HCT116 (cell line): ENCODE measurements around the gene GRIA1. TPM values are rescaled to one million over a fixed set of nuclear protein-coding genes. Genes with fewer than 3 reads are reported as not detected.

Source experiments
- ATAC-seq: fragments of 200-7000 bp; cut with Tn5 transposase; 2 replicates; pipeline ENCODE4 v1.9.1; 2020; ENCODE audit warnings: mild to moderate bottlenecking, moderate library complexity
- BruUV-seq: library from RNA; stranded (reverse); fragments of 400-500 nt; replicated peaks from 2 replicates; lab custom pipeline; 2021; lab: Mats Ljungman, UMichigan
- CTCF ChIA-PET: fragments of 300-600 bp; sonication (Branson Sonifier 250); formaldehyde crosslinking; loops from one replicate; lab custom pipeline; 2021; ENCODE audit warnings: antibody characterized with exemption; lab: Charles Lee
- POLR2A ChIA-PET: fragments of 300-600, 350-600 bp; sonication (Branson Sonifier 250); formaldehyde crosslinking; loops from one replicate; lab custom pipeline; 2021; ENCODE audit warnings: antibody characterized with exemption; lab: Charles Lee
- RAD21 ChIA-PET, 2 experiments: fragments of 300-600 bp; sonication (Branson Sonifier 250); formaldehyde crosslinking; loops; one replicate each; lab custom pipeline; 2023; ENCODE audit warnings: low total read pairs in 2 of 2; ENCODE audit not compliant: uncharacterized antibody in 2 of 2, unreplicated experiment in 2 of 2, low non-redundant PET in 1 of 2; lab: Charles Lee
- DNase-seq: peaks from one replicate; pipeline ENCODE4 v3.0.0-alpha.2; 2010; ENCODE audit warnings: low read depth, low spot score
- H2AFZ ChIP-seq: fragments of 200-600 bp; shearing (Covaris generic), sonication (generic); 2 replicates; pipeline ENCODE4 v1.6.1; 2017; ENCODE audit warnings: low read depth, mixed run types, mixed read lengths, antibody characterized with exemption, low read length; ENCODE audit not compliant: poor library complexity, severe bottlenecking
- H3K27ac ChIP-seq: 2 replicates; pipeline ENCODE4 v1.5.1; 2012; ENCODE audit warnings: low read depth, low read length
- H3K27me3 ChIP-seq: fragments of 200-600 bp; sonication (generic); 2 replicates; pipeline ENCODE4 v1.6.1; 2016; ENCODE audit warnings: mixed run types, low read length, mixed read lengths; ENCODE audit not compliant: insufficient read depth
- H3K36me3 ChIP-seq, 2 experiments: fragments of 200-500 bp in 1 of 2; fragments of 200-600 bp in 1 of 2; sonication (Bioruptor generic) in 1 of 2; sonication (generic) in 1 of 2; 2 replicates each; pipeline versions ENCODE4 v1.5.1 to v1.6.1; 2014 to 2016; ENCODE audit warnings: low read length in 2 of 2, inconsistent platforms in 1 of 2, mixed read lengths in 1 of 2, mixed run types in 1 of 2; ENCODE audit not compliant: insufficient read depth in 2 of 2, control insufficient read depth in 1 of 2
- H3K4me1 ChIP-seq, 2 experiments: fragments of 200-600 bp in 1 of 2; sonication (generic) in 1 of 2; 2 replicates each; pipeline versions ENCODE4 v1.5.1 to v1.6.1; 2012 to 2017; ENCODE audit warnings: low read length in 2 of 2, inconsistent platforms in 1 of 2, mild to moderate bottlenecking in 1 of 2, mixed read lengths in 1 of 2, mixed run types in 1 of 2, moderate library complexity in 1 of 2; ENCODE audit not compliant: insufficient read depth in 2 of 2, control insufficient read depth in 1 of 2
- H3K4me2 ChIP-seq: fragments of 200-600 bp; sonication (generic); 2 replicates; pipeline ENCODE4 v1.6.1; 2017; ENCODE audit warnings: mixed run types, low read length, mixed read lengths
- H3K4me3 ChIP-seq, 2 experiments: fragments of 200-600 bp in 1 of 2; sonication (generic) in 1 of 2; replicated peaks in 1 of 2; 2 replicates each; pipeline ENCODE4 v1.5.1; 2011 to 2016; ENCODE audit warnings: low read length in 2 of 2, control low read depth in 1 of 2, low read depth in 1 of 2, mild to moderate bottlenecking in 1 of 2, mixed read lengths in 1 of 2, mixed run types in 1 of 2
- H3K79me2 ChIP-seq: fragments of 200-600 bp; sonication (generic); 2 replicates; pipeline ENCODE4 v1.6.1; 2017; ENCODE audit warnings: mild to moderate bottlenecking, mixed run types, low read length, moderate library complexity, mixed read lengths; ENCODE audit not compliant: insufficient read depth
- H3K9ac ChIP-seq: fragments of 200-600 bp; sonication (generic); 2 replicates; pipeline ENCODE4 v1.6.1; 2016; ENCODE audit warnings: low read length, mixed read lengths
- H3K9me2 ChIP-seq: fragments of 200-600 bp; sonication (generic), shearing (Covaris generic); 2 replicates; pipeline ENCODE4 v1.6.1; 2017; ENCODE audit warnings: mixed run types, mild to moderate bottlenecking, moderate library complexity; ENCODE audit not compliant: insufficient read depth
- H3K9me3 ChIP-seq, 2 experiments: fragments of 200-500 bp in 1 of 2; fragments of 200-600 bp in 1 of 2; sonication (Bioruptor generic) in 1 of 2; sonication (generic) in 1 of 2; 2 replicates each; pipeline ENCODE4 v1.6.1; 2014 to 2017; ENCODE audit warnings: low read length in 2 of 2, mixed read lengths in 2 of 2, inconsistent platforms in 1 of 2, low read depth in 1 of 2, mild to moderate bottlenecking in 1 of 2, mixed run types in 1 of 2, moderate library complexity in 1 of 2; ENCODE audit not compliant: control insufficient read depth in 1 of 2, insufficient read depth in 1 of 2
- H4K20me1 ChIP-seq: fragments of 200-600 bp; sonication (generic), shearing (Covaris generic); 2 replicates; pipeline ENCODE4 v1.6.1; 2017; ENCODE audit warnings: mixed run types, mild to moderate bottlenecking, moderate library complexity; ENCODE audit not compliant: insufficient read depth
- CBX3 ChIP-seq: IDR thresholded peaks from 2 replicates; pipeline ENCODE4 v1.6.1; 2012; ENCODE audit warnings: low read depth
- FOSL1 ChIP-seq: IDR thresholded peaks from 2 replicates; pipeline ENCODE4 v1.6.1; 2012; ENCODE audit warnings: low read depth
- POLR2AphosphoS5 ChIP-seq: IDR thresholded peaks from 2 replicates; pipeline ENCODE4 v1.6.1; 2011; ENCODE audit warnings: mild to moderate bottlenecking, low read depth, low read length, moderate library complexity
- RAD21 ChIP-seq: IDR thresholded peaks from 2 replicates; pipeline ENCODE4 v1.6.1; 2012; ENCODE audit warnings: low read depth, mild to moderate bottlenecking
- SP1 ChIP-seq: IDR thresholded peaks from 2 replicates; pipeline ENCODE4 v1.6.1; 2012; ENCODE audit warnings: low read depth
- SRF ChIP-seq: IDR thresholded peaks from 2 replicates; pipeline ENCODE4 v1.6.1; 2012; ENCODE audit warnings: low read depth
- ZNF274 ChIP-seq: fragments of 200-500 bp; sonication (Bioruptor generic); IDR thresholded peaks from 2 replicates; pipeline ENCODE4 v1.6.1; 2014; ENCODE audit warnings: mild to moderate bottlenecking, low read depth, low read length, inconsistent platforms
- intact Hi-C: fragments of 100-400 bp; cut with micrococcal nuclease; formaldehyde crosslinking; loops from 2 replicates; pipeline ENCODE4 v1.10.0; 2022
- total RNA-seq: library from RNA; stranded (reverse); gene quantifications from one replicate; pipeline ENCODE4 v1.2.1, GENCODE V29; 2021; ENCODE audit not compliant: unreplicated experiment
- TF ChIP-seq, protein P1 (sequence below): IDR thresholded peaks from 2 replicates; pipeline ENCODE4 v1.6.1; 2012; ENCODE audit warnings: low read depth
- TF ChIP-seq, protein P2 (sequence below): IDR thresholded peaks from 2 replicates; pipeline ENCODE4 v1.6.1; 2012

GRIA1 gene
- total RNA-seq, 1 experiment from 2014 or later, result not detected

DNA sequence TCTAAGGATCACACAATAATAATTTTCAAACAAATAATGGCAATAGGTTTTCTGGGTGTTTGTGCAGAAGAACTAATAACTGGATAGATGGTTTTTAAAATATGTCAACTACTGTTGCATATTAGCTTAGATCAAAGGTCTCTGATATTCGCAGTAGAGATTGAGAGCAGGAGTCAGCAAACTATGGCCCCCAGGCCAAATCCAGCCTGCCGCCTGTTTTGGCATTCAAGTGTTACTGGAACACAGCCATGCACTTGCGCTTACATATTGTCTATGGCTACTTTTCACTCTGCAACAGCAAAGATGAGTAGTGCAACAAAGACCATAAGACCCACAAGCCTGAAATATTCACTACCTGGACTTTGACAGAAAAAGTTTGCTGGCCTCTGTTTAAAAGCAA lies 260.8 kb downstream of the GRIA1 start (continued):
- TF ChIP-seq, protein P1, sequence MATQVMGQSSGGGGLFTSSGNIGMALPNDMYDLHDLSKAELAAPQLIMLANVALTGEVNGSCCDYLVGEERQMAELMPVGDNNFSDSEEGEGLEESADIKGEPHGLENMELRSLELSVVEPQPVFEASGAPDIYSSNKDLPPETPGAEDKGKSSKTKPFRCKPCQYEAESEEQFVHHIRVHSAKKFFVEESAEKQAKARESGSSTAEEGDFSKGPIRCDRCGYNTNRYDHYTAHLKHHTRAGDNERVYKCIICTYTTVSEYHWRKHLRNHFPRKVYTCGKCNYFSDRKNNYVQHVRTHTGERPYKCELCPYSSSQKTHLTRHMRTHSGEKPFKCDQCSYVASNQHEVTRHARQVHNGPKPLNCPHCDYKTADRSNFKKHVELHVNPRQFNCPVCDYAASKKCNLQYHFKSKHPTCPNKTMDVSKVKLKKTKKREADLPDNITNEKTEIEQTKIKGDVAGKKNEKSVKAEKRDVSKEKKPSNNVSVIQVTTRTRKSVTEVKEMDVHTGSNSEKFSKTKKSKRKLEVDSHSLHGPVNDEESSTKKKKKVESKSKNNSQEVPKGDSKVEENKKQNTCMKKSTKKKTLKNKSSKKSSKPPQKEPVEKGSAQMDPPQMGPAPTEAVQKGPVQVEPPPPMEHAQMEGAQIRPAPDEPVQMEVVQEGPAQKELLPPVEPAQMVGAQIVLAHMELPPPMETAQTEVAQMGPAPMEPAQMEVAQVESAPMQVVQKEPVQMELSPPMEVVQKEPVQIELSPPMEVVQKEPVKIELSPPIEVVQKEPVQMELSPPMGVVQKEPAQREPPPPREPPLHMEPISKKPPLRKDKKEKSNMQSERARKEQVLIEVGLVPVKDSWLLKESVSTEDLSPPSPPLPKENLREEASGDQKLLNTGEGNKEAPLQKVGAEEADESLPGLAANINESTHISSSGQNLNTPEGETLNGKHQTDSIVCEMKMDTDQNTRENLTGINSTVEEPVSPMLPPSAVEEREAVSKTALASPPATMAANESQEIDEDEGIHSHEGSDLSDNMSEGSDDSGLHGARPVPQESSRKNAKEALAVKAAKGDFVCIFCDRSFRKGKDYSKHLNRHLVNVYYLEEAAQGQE, result no peak
- TF ChIP-seq, all 23 proteins: peak for 0

DNA sequence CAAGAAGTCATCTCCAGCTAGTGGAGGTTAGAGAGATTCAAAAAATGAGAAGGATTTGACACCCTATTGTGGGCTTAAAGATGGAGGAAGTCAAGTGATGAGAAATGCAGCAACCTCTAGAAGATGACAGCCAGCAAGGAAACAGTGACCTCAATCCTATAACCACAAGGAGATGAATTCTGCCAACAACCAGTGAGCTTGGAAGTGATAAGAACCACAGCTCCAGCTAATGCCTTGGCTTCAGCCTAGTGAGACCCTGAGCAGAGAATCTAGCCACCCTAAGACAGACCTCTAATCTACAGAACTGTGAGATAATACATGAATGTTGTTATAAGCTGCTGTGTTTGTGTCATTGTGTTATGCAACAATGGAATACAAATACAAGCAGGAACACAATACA lies 262.4 kb downstream of the GRIA1 start:
- H3K4me2 ChIP-seq, result no peak overlapping the region
- no peaks in the 10 kb centered on the region for H3K79me2 ChIP-seq
- no peak overlapping the region for H3K27ac ChIP-seq
- peaks cover 7% of the 10 kb centered on the region for H3K27me3 ChIP-seq
- no peaks in the 10 kb centered on the region for H4K20me1 ChIP-seq
- POLR2A ChIA-PET, result no interaction called here
- RAD21 ChIA-PET, result no interaction called here
- no TSS peak for BruUV-seq
- no peak overlapping the region for H3K4me3 ChIP-seq
- no peak overlapping the region for H3K9ac ChIP-seq
- H3K9me3 ChIP-seq, result no peaks in the 10 kb centered on the region
- no peaks in the 10 kb centered on the region for H3K36me3 ChIP-seq
- no peak overlapping the region for H2AFZ ChIP-seq
- intact Hi-C loops, result no loop called here
- TF ChIP-seq POLR2AphosphoS5 (no peak), CBX3 (no peak), RAD21 (no peak), ZNF274 (no peak), SP1 (no peak), FOSL1 (no peak), SRF (no peak)
- TF ChIP-seq, protein P2, sequence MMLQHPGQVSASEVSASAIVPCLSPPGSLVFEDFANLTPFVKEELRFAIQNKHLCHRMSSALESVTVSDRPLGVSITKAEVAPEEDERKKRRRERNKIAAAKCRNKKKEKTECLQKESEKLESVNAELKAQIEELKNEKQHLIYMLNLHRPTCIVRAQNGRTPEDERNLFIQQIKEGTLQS, result no peak
- TF ChIP-seq, protein P1, result no peak
- H3K4me1 ChIP-seq, result no peaks in the 10 kb centered on the region
- no peak for ATAC-seq
- H3K9me2 ChIP-seq, result no peaks in the 10 kb centered on the region
- no peak for DNase-seq
- CTCF ChIA-PET, result no interaction called here
